NCI-H69 (cell line): ENCODE data around the gene SSTR5.
A peak's percentile ranks its signal among the peaks of the same experiment; 100 is the strongest.

Source experiments
- DNase-seq: peaks from one replicate; lab custom pipeline; 2025; lab: John Stamatoyannopoulos, UW

Gene SSTR5

DNA sequence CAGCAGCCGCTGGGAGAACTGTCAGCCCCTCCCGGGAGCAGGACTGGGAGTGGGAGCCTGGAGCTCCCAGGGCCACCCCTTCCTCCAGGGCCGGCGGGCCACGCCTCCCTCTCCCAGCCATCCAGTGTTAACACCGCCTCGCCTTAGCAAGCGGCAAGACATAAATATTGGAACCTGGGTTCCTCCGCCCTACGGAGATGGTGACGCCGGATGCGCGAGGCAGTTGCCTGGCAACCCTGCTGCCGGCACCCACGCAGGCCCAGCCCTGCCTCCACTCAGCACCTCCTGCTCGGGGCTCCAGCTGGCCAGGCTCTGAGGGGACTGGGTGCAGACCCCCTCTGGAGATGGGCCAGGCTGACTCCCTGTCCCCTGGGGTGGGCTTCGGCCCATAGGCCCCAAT lies 52.9 kb downstream of the SSTR5 start:
- DNase-seq = peak; percentile 97

GRCh38 chr16:1126044-1126443 lies 53.5 kb downstream of the SSTR5 start:
- no peak for DNase-seq

DNA sequence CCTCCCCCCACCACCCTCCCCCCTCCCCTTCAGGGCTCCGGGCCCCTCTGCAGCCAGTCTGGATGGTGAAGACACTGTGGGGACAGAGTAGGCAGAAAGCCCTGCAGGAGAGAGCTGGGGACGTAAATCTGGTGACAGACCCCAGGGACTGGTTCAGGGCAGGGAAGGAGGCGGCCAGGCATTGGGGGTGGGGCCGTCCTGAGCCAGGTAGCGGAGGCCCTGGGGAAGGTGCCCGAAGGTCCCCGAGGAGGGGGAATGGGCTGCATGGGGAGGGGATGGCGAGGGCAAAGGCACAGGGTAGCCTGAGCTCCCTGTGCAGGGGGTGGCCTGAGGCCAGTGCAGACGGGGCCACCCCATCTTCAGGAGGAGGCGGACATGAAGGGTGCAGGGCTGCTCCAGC lies 54.0 kb downstream of the SSTR5 start:
- DNase-seq = no peak

- no peak for DNase-seq
Measured at GRCh38 chr16:1127101-1127500, 54.6 kb downstream of the SSTR5 start.

DNA sequence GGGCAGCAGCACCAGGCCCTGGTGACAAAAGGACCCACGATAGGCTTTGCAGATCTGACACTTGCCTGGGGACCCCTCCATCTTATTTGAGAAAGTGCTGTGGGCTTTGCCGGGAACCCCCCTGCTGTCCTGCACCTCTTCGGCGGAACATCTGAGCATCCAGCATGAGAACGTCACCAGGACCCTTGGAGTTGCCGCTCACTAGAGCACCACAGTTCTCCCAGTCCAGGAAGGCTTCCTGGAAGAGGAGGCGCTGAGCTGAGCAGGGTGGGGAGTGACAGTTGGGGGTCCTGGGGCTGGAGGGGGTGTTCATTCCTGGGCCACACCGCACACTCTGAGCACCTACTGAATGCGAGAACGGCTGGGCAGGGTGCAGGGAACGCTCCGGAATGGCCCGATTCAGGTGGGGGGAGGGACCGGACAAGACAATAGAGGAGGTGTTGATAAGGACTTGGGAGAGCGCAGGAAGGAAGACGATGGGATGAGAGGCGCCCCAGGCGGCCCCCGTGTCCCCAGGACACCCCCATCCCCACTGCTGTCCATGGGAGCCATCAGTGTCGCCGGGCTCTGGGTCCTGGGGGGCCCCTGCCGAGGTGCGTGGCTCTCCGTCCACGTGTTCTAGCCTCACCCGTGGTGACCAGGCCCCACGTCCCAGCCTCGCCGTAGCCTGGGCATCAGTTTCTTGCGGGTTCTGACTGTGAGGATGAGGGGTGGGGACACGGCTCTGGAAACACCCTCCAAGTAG lies 55.6 kb downstream of the SSTR5 start:
- no peak for DNase-seq

GRCh38 chr16:1129106-1129960 lies 56.8 kb downstream of the SSTR5 start:
- no peak for DNase-seq

GRCh38 chr16:1130382-1130781 lies 57.8 kb downstream of the SSTR5 start:
- DNase-seq = no peak
